A673 (cell line): ENCODE results near the gene BABAM2. TPM values are rescaled to one million over a fixed set of nuclear protein-coding genes. Genes with fewer than 3 reads are reported as not detected.

Source experiments
- BruUV-seq: library from RNA; stranded (reverse); fragments of 400-500 nt; replicated peaks from 2 replicates; lab custom pipeline; 2021; lab: Mats Ljungman, UMichigan
- CTCF ChIA-PET: fragments of 300-600 bp; sonication (Branson Sonifier 250); formaldehyde crosslinking; loops from one replicate; lab custom pipeline; 2022; ENCODE audit warnings: antibody characterized with exemption; lab: Charles Lee
- POLR2A ChIA-PET: fragments of 300-600 bp; sonication (Branson Sonifier 250); formaldehyde crosslinking; loops from one replicate; lab custom pipeline; 2022; ENCODE audit warnings: antibody characterized with exemption; ENCODE audit not compliant: low non-redundant PET; lab: Charles Lee
- DNase-seq: peaks from one replicate; pipeline ENCODE4 v3.0.0-alpha.2; 2015; ENCODE audit warnings: low spot score
- H3K27ac ChIP-seq: fragments of 200-600 bp; sonication (generic); 2 replicates; pipeline ENCODE4 v1.5.1; 2016; ENCODE audit warnings: mixed run types, low read depth, mild to moderate bottlenecking, mixed read lengths, antibody characterized with exemption, low read length; ENCODE audit not compliant: poor library complexity, severe bottlenecking
- H3K27me3 ChIP-seq: fragments of 200-600 bp; sonication (generic); replicated peaks from 2 replicates; pipeline ENCODE4 v1.6.1; 2017; ENCODE audit warnings: mixed run types, low read depth, mild to moderate bottlenecking, mixed read lengths, antibody characterized with exemption, low read length; ENCODE audit not compliant: insufficient read depth, poor library complexity
- H3K36me3 ChIP-seq: fragments of 200-600 bp; sonication (generic); 2 replicates; pipeline ENCODE4 v1.6.1; 2016; ENCODE audit warnings: mixed run types, mild to moderate bottlenecking, mixed read lengths, antibody characterized with exemption, low read length; ENCODE audit not compliant: insufficient read depth, poor library complexity, severe bottlenecking
- H3K4me1 ChIP-seq: fragments of 200-600 bp; sonication (generic); 2 replicates; pipeline ENCODE4 v1.6.1; 2017; ENCODE audit warnings: mixed run types, mild to moderate bottlenecking, mixed read lengths, antibody characterized with exemption, low read length; ENCODE audit not compliant: insufficient read depth, poor library complexity, severe bottlenecking
- H3K4me3 ChIP-seq: fragments of 200-600 bp; sonication (generic); 2 replicates; pipeline ENCODE4 v1.5.1; 2016; ENCODE audit warnings: low read depth, mixed run types, mild to moderate bottlenecking, mixed read lengths, low read length; ENCODE audit not compliant: poor library complexity, severe bottlenecking
- H3K9me3 ChIP-seq: fragments of 200-600 bp; sonication (generic); 2 replicates; pipeline ENCODE4 v1.6.1; 2016; ENCODE audit warnings: mixed run types, low read depth, mild to moderate bottlenecking, mixed read lengths, antibody characterized with exemption, low read length; ENCODE audit not compliant: poor library complexity, severe bottlenecking
- EZH2 ChIP-seq: fragments of 200-600 bp; sonication (generic); IDR thresholded peaks from 2 replicates; pipeline ENCODE4 v1.6.1; 2017; ENCODE audit warnings: borderline replicate concordance, low read depth, mild to moderate bottlenecking, mixed read lengths, antibody characterized with exemption, low read length; ENCODE audit not compliant: poor library complexity, severe bottlenecking
- intact Hi-C: fragments of 100-400 bp; cut with micrococcal nuclease; formaldehyde crosslinking; loops from one replicate; pipeline ENCODE4 v1.10.0; 2022; ENCODE audit not compliant: unreplicated experiment
- total RNA-seq: library from RNA; stranded (reverse); gene quantifications from 2 replicates; pipeline ENCODE4 v1.2.3, GENCODE V29; 2021
- TF ChIP-seq, protein P1 (sequence below): fragments of 300-800, 200-600 bp; sonication (generic); conservative IDR thresholded peaks from 2 replicates; pipeline ENCODE4 v1.5.1; 2017; ENCODE audit warnings: low read depth, mild to moderate bottlenecking, antibody characterized with exemption, low read length, moderate library complexity, mixed read lengths

BABAM2 gene
- total RNA-seq, 1 experiment from 2014 or later, result 21.8 TPM

DNA sequence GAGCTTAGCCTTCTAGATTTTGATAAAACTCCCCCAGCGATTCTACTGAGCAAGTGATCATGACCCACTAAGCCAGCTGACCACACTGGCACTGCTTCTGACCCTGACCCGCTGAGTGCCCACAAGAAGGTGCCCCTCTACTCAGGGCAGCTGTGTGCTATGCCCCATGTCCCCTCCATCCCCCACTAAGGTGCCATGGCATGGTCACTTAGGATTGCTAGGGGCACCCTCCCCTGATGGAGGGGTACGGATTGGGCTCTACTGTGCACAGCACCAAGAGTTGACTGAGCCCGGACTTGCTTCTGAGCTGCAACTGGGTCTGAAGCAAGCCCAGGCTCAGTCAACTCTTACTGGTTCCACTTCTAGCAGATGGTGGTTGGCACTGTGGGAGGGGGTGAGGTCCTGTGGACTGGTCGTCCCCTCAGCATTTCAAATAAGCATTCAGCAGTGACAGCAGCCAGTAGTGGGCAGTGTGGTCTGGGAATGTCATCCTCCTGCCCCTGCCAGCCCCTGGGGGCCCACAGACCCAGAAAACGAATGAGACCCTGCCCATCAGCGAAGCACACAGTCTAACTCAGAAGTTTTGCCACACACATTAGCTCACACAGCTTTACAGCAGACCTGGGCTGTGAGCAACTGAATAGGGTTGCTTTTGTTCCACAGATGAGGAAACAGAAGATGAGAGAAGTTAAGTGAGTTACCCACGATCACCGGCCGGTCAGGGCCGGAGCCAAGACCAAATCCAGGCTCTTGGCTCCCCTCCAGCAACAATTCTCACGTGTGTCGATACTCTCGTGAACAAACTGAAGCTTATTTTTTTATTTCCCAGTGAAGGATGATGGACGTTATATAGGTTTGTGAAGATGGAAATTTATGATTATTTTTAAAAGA lies 450.0 kb downstream of the BABAM2 start:
- Histone ChIP-seq H3K27me3 (no peaks in the 10 kb centered on the region), H3K27ac (no peak overlapping the region), H3K4me3 (no peak overlapping the region), H3K36me3 (no peaks in the 10 kb centered on the region), H3K4me1 (peaks cover 6% of the 10 kb centered on the region), H3K9me3 (no peaks in the 10 kb centered on the region)
- intact Hi-C loops, result no loop called here
- no TSS peak for BruUV-seq
- no peak for TF ChIP-seq EZH2
- TF ChIP-seq, protein P1, sequence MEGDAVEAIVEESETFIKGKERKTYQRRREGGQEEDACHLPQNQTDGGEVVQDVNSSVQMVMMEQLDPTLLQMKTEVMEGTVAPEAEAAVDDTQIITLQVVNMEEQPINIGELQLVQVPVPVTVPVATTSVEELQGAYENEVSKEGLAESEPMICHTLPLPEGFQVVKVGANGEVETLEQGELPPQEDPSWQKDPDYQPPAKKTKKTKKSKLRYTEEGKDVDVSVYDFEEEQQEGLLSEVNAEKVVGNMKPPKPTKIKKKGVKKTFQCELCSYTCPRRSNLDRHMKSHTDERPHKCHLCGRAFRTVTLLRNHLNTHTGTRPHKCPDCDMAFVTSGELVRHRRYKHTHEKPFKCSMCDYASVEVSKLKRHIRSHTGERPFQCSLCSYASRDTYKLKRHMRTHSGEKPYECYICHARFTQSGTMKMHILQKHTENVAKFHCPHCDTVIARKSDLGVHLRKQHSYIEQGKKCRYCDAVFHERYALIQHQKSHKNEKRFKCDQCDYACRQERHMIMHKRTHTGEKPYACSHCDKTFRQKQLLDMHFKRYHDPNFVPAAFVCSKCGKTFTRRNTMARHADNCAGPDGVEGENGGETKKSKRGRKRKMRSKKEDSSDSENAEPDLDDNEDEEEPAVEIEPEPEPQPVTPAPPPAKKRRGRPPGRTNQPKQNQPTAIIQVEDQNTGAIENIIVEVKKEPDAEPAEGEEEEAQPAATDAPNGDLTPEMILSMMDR, result no peak
- ChIA-PET CTCF (no interaction called here), POLR2A (no interaction called here)
- DNase-seq, result no peak

DNA sequence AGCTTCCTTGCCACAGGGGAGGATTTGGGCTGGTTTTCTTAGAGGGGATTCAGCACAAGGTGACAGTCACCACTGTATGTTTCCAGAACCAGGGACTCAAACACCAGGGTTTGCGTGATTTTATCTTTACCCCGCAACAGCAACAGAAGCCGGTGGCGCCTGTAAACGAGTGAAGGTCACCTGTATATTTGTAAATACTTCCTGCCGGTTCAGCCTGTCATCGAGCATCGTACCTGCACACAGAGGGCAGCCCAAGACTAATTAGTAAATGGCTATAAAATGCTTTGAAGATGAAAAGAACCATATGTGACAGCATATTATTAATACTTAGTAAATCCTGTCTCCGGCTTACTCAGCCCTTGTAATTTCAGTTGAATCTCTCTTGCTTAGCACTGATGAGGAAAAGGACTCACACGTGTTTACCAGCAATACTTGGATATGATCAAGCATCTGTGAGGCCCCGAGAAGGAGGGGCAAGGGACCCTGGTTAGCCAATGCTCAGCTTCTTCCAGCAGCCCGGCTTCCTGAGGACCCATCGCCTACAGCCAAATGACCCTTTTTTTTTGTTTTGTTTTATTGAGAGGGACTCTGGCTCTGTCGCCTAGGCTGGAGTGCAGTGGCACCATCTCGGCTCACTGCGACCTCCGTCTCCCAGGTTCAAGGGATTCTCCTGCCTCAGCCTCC lies 450.8 kb downstream of the BABAM2 start:
- H3K4me3 ChIP-seq, result no peak overlapping the region
- TF ChIP-seq, protein P1, result no peak
- TF ChIP-seq EZH2, result no peak
- ChIA-PET CTCF (no interaction called here), POLR2A (no interaction called here)
- intact Hi-C loops, result no loop called here
- no peaks in the 10 kb centered on the region for H3K36me3 ChIP-seq
- peaks cover 6% of the 10 kb centered on the region for H3K4me1 ChIP-seq
- no peaks in the 10 kb centered on the region for H3K9me3 ChIP-seq
- BruUV-seq, result no TSS peak
- no peaks in the 10 kb centered on the region for H3K27me3 ChIP-seq
- H3K27ac ChIP-seq, result no peak overlapping the region
- DNase-seq, result no peak

DNA sequence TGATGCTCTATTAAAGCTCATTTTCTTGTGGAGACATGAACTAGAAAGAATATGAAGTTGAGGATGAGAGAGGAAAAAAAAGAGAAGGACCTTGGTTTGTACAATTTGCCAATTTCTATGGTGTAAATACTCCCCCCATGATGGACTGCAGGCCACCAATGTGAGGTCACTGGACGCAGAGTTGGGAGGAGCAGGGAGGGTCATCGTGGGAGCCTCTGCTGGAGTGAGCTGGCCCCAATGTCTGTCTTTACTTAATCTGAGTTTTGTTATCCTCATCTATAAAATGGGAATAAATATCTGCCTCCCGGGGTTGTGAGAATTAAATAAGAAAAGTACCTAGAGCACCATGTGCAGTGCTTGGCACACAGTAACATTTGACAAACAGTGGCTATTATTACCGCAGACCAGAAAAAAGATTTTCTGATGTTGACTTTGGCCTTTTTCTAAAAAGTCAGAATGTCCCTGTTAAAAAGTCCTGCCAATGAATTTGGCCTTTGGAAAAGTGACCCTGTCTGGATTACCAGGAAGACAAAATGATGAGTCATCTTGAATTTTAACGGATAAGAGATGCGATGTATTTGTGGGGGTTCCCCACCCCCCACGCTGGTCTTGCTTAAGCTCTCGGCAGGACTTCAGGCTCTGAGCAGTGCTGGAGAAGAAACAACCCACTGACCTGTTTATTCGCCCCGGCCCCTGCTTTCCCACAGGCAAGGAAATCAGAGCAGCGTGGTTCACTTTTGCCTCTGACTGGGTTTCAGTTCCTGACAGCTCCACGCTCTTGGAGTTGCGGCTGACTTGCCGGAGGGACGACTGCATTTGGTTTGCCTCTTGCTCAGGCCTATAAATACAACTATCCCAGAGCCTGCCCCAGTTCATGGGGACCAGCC lies 451.8 kb downstream of the BABAM2 start:
- Histone ChIP-seq H3K4me3 (no peak overlapping the region), H3K27ac (no peak overlapping the region), H3K4me1 (peaks cover 6% of the 10 kb centered on the region), H3K27me3 (no peaks in the 10 kb centered on the region), H3K9me3 (no peaks in the 10 kb centered on the region), H3K36me3 (no peaks in the 10 kb centered on the region)
- intact Hi-C loops, result no loop called here
- CTCF ChIA-PET, result no interaction called here
- POLR2A ChIA-PET, result no interaction called here
- no TSS peak for BruUV-seq
- no peak for TF ChIP-seq EZH2
- TF ChIP-seq, protein P1, result no peak
- peak; percentile 19 for DNase-seq
